GM19438 (cell line): ENCODE results near the gene KCNAB2.
A peak's percentile ranks its signal among the peaks of the same experiment; 100 is the strongest.
"Not testable (repeated sequence)": the region's sequence is repeated elsewhere in the genome, so short reads cannot be mapped to it uniquely, and the experiment has no call there.

Experiments used
- ATAC-seq: cut with Tn5 transposase; IDR thresholded peaks from one replicate; pipeline ENCODE4 v1.9.1; 2021; ENCODE audit warnings: low read depth; ENCODE audit not compliant: unreplicated experiment

Gene KCNAB2

GRCh38 chr1:6009120-6010040 is 36.3 kb upstream of the KCNAB2 start:
- ATAC-seq: no peak

- ATAC-seq: no peak
These were observed 35.1 kb upstream of the KCNAB2 start for GRCh38 chr1:6010554-6010953.

GRCh38 chr1:6011161-6011945 is 34.3 kb upstream of the KCNAB2 start:
- no peak for ATAC-seq

GRCh38 chr1:6011946-6012258 is 33.8 kb upstream of the KCNAB2 start:
- no peak for ATAC-seq

GRCh38 chr1:6012529-6013318 is 33.0 kb upstream of the KCNAB2 start:
- no peak for ATAC-seq

GRCh38 chr1:6013491-6013890 is 32.2 kb upstream of the KCNAB2 start:
- no peak for ATAC-seq

GRCh38 chr1:6014130-6014999 is 31.3 kb upstream of the KCNAB2 start:
- no peak for ATAC-seq

- ATAC-seq: no peak
These were observed 29.4 kb upstream of the KCNAB2 start for GRCh38 chr1:6016191-6016865.

- not testable (repeated sequence) for ATAC-seq
These were observed 28.0 kb upstream of the KCNAB2 start for GRCh38 chr1:6017654-6018053.

- no peak for ATAC-seq
These were observed 26.4 kb upstream of the KCNAB2 start for GRCh38 chr1:6019166-6019845.

- ATAC-seq: no peak
These were observed 23.5 kb upstream of the KCNAB2 start for GRCh38 chr1:6022193-6022592.

- no peak for ATAC-seq
These were observed 22.3 kb upstream of the KCNAB2 start for GRCh38 chr1:6023346-6023745.

- ATAC-seq: no peak
These were observed 21.3 kb upstream of the KCNAB2 start for GRCh38 chr1:6024376-6024775.

GRCh38 chr1:6025269-6026094 is 20.2 kb upstream of the KCNAB2 start:
- no peak for ATAC-seq

- peak; percentile 80 for ATAC-seq
These were observed 19.4 kb upstream of the KCNAB2 start for GRCh38 chr1:6026095-6026809.

- ATAC-seq: no peak
These were observed 18.1 kb upstream of the KCNAB2 start for GRCh38 chr1:6027591-6027990.

- ATAC-seq: no peak
These were observed 17.4 kb upstream of the KCNAB2 start for GRCh38 chr1:6028042-6028850.
